NCI-H1417 (cell line): ENCODE measurements around the gene ALDH18A1.
"Not testable (repeated sequence)": the region's sequence is repeated elsewhere in the genome, so short reads cannot be mapped to it uniquely, and the experiment has no call there.

Experiments used
- DNase-seq, 3 experiments: peaks; one replicate each; lab custom pipeline; 2025; lab: John Stamatoyannopoulos, UW

The ALDH18A1 gene

DNA sequence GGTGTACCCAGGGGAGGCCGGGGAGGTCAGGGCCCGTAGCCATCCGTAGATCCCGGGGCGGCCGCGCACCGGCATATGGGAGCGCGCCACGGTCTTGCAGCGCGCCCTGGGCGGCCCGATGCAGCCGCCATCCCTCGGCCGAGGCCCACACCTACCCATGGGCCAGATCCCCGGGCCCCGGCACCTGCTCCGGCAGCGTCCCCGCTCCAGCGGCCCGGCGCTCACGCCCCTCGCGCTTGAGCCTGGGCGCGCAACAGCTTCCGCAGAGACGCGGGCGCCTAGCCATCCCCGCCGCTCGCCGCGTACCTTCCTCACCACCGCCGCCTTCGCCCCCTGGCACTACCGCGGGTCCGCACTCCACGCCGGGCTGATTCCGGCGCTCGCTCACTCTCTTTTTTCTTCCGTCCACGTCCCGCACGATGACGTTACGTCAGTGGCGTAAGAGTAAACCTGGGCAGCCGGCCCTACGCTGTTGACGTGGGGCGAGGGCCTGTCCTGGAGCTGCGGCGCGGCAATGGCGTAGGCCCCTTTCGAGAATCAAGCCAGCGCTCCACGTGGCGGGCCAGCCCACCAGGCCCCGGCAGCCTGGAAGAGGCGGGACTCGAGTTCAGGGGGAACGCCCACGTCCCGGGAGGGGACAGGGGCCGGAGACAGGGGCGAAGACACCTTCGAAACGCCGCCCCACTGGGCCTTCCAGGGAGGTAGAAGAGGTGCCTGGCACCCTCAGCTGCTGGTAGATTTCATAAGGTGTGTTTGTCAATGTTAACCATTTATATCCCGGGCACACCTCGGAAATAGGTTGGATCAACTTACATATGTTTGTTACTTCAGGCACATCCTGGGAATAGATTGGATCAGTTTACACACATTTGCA lies at the start of gene ALDH18A1:
TSS of gene ALDH18A1 (minus strand) at position 421 of the 874 bp plus-strand sequence. CDS start 3,334 bp downstream, outside the sequence.
- DNase-seq, result peak; percentile 74 to 84 (median 82)

DNA sequence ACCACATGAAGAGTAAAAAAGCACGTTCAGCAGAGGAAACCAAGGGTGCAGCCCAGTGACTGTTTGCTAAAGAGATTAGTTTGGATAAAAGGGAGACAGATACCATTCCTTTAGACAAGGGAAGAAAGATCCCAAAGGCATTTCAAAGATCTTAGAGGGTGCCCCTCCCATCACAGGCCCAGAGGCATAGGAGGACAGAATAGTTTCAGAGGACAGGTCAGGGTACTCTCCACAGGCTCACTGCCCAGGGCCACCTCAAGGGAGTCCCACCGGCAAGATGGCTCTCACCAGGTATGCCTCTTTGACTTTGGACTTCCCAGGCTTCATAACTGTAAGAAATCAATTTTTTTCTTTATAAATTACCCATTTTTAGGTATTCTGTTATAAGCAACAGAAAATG lies 41.9 kb upstream of the ALDH18A1 start:
- no peak for DNase-seq

- no peak for DNase-seq
These were observed 40.9 kb upstream of the ALDH18A1 start for GRCh38 chr10:95697429-95697828.

DNA sequence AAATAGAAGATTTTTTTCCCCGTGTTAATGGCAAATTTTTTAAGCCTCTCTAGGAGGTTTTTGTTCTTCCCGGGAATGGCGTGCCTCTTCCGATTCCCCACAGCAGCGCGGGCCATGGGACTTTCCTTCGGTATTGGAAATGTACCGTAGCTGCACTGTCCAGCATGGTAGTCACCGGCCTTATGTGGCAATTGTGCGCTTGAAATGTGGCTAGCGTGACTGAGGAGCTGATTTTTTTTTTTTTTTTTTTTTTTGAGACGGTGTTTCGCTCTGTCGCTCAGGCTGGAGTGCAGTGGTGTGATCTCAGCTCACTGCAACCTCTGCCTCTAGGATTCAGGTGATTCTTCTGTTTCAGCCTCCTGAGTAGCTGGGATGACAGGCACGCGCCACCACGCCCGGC lies 38.2 kb upstream of the ALDH18A1 start:
- DNase-seq, result no peak

GRCh38 chr10:95693668-95694534 lies 37.4 kb upstream of the ALDH18A1 start, which contains the start of gene TCTN3:
TSS of gene TCTN3 (minus strand) at chr10:95693927. CDS start at chr10:95693899, 28 bp downstream.
- DNase-seq, result peak; percentile 94 to 98 (median 96)

DNA sequence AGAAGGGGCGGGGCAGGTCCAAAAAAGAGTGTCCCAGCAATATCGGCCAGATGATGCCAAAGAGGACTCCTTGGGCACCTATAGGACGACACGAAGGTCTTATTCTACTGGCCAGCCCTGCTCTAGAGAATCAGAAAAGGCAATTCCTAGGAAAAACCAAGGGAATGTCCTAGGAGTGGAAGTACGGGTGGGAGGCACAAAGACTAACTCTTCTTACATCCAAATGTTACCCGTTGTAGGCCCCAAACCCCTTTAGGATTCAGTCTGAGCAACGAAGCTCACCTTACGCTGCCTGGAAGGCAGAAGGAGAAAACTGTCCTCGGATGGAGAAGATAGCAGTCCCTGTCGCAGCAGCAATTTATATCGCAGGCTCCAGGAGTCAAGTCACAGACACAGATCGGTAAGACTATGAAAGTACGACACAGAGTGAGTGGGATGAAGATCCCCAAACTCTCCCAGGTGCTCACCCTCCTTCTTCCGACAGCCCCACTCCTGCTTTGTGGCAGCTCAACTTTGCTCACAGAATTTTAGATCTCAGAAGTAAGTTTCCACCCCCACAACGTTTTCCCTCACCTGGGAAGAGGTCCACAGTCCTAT lies 36.7 kb upstream of the ALDH18A1 start:
- DNase-seq, result no peak

DNA sequence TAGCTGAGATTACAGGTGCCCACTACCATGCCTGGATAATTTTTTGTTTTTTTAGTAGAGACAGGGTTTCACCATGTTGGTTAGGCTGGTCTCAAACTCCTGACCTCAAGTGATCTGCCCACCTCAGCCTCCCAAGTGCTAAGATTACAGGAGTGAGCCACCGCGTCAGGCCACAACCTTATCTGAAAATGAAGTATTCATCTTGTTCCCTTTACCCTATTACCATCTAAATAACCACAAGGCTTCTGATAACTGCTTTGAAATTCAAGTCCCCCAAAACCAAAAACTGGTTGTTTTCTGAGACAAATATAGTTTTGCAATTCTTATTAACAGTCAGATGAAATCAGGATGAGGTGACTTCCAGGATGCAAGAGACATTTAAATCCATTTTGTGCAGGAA lies 34.8 kb upstream of the ALDH18A1 start:
- DNase-seq, result no peak

- DNase-seq, result no peak
These were observed 32.1 kb upstream of the ALDH18A1 start for GRCh38 chr10:95688648-95689047.

- DNase-seq, result no peak
These were observed 27.5 kb upstream of the ALDH18A1 start for GRCh38 chr10:95683966-95684365.

- no peak for DNase-seq
These were observed 19.0 kb upstream of the ALDH18A1 start for GRCh38 chr10:95675403-95676116.

- DNase-seq, result no peak
These were observed 18.1 kb upstream of the ALDH18A1 start for GRCh38 chr10:95674643-95675042.

DNA sequence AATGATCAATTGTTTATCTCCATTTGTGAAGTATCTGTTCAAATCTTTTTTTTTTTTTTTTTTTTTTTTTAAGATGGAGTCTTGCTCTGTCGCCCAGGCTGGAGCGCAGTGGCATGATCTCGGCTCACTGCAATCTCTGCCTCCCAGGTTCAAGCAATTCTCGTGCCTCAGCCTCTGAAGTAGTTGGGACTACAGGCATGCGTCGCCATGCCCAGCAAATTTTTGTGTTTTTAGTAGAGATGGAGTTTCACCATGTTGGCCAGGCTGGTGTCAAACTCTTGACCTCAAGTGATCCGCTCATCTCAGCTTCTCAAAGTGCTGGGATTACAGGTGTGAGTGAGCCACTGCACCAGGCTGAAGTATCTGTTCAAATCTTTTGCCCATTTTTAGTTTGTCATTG lies 16.1 kb upstream of the ALDH18A1 start:
- not testable (repeated sequence) for DNase-seq

DNA sequence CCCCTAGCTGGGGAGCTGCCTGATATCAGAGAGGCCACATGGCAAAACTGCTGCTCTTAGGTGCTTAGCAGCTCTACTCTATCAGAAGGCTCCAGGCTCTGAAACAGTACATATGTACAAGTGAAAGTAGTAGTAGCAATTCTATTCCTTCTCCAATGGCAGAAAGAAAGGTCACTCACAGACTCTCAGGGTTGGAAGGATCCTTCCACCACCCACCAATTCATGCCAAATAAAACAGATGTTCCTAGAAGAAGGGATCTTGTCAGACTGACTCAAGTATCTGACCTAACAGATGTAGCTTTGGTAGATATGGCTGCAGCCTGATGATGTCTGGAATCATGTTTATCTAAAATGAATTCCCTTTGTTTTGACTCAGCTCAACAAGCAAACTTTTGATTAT lies 8.0 kb upstream of the ALDH18A1 start:
- no peak for DNase-seq

- no peak for DNase-seq
These were observed 7.0 kb upstream of the ALDH18A1 start for GRCh38 chr10:95663496-95663895.

- peak in 1 of 3 experiments; percentile 0 for DNase-seq
These were observed 5.3 kb upstream of the ALDH18A1 start for GRCh38 chr10:95661818-95662217.

DNA sequence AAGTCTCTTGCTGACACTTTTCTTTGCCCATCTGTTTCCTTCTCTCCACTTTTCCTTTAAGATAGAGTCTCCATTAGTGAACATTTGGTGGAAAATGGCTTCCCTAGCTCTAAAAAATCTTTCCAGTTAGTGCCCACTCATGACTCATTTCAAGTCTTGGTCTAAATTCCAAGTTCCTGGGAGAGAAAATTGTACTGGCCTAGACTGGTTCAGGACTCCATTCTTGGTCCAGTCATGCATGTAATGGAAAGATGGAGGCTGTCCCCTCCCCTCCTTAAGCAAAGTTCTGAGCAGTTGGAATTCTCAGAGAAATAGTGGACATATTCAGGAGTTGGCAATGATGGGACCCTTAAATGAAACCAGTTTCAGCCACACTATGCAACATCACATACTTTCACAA lies 3.8 kb upstream of the ALDH18A1 start:
- no peak for DNase-seq

DNA sequence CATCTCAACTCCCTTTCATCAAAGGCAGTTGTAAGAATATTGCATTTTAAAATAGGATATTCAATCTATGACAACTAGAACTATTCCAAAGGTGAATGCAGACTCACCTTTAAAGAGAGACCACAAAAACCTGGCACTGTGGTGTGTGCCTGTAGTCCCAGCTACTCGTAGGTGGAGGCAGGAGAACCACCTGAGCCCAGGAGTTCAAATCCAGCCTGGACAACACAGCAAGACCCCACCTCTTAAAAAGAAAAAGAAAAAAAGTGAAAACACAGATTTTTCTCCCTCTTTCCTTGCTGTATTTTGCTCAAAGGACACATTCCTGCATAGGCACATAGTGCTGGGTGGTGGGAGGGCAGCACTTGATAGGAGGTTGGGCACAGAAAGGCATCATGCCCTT lies 739 bp upstream of the ALDH18A1 start:
- DNase-seq, result no peak

DNA sequence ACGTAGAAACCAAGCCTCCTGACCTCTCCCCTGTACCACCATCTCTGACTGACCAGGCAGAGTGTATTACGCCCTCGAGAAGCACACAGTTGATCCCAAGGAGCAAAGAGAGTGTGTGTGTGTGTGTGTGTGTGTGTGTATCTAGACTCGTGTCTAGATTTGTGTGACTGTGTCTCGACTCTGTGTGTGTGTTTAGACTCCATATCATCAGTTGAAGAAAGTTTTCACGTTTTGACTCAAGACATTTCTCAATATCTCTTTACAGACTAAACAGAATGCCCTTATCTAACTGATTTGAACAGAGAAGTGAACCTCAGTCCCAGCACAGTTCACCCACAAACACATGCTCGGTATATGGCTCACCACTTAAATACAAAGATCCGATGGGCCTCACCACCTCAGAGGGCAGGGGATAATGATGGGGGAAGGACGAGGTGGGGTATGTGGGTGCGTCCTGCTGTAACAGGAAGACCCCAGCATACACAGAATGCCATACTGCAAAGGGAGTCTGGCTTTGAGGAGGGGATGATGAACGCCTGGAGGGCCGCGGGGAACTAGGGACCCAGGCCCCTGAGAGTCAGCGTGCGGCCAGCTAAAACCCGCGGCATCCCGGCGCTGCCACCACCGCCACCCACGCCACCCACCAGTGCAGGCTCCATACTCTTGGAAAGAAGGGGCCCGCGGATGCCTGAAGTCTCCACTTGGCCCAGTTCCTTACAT lies 780 bp downstream of the ALDH18A1 start:
- DNase-seq, result peak in 1 of 3 experiments; percentile 37

DNA sequence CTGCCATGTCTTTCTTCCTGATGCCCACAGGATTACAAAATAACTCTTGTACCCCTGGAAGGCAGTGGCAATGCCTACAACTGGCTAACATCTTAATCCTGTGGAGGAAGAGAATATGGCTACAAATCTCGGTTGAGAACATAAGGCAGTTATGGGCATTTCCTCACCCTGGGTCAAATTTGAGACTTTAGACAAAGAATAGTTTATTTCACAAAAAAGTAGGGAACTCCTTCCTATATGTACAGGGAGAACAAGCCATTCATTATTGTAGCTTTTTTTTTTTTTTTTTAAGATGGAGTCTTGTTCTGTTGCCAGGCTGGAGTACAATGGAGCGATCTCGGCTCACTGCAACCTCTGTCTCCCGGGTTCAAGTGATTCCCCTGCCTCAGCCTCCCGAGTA lies 2.6 kb downstream of the ALDH18A1 start:
- no peak for DNase-seq

DNA sequence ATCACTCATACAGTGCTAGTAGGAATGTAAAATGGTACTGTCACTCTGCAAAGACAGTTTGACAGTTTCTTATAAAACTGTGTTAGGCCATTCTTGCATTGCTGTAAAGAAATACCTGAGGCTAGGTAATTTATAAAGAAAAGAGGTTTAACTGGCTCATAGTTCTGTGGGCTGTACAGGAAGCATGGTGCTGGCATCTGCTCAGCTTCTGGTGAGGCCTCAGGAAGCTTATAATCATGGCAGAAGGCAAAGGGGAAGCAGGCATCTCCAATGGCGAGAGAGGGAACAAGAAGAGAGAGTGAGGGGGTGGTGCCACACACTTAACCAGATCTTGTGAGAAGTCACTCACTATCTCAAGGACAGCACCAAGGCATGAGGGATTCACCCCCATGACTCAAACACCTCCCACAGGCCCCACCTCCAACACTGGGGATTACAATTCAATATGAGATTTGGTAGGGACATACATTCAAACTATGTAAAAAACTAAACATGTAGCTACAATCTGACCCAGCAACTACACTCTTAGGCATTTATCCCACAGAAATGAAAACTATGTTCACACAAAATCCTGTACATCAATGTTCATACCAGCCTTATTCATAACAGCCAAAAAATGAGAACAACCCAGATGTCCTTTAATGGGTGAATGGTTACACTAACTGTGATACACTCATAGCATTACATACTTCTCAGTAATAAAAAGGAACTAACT lies 5.0 kb downstream of the ALDH18A1 start:
- no peak for DNase-seq
